Measurements from ENCODE around the gene PTPRE.

PTPRE gene

DNA sequence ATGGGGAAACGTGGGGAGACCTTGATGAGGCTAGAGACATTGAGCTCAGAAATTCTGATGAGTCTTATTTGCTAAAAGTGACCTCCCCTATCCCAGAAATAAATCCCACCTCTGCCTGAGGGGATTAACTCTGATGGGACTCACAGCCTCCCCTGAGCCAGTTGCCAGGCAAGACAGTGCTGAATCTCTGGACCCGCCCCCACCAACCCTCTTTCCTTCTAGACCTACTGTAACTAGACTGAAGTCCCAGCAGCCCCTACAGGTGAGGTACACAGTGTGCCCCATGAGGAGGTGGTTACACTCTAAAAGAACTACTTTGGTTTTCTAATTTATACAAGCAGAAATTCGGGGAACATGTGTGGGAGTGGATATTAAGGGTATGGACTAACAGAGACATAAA is 42.9 kb downstream of the PTPRE start:
- DNase-seq (ENCODE audit: low read depth in 2 of 2, low spot score in 1 of 2): no peak

DNA sequence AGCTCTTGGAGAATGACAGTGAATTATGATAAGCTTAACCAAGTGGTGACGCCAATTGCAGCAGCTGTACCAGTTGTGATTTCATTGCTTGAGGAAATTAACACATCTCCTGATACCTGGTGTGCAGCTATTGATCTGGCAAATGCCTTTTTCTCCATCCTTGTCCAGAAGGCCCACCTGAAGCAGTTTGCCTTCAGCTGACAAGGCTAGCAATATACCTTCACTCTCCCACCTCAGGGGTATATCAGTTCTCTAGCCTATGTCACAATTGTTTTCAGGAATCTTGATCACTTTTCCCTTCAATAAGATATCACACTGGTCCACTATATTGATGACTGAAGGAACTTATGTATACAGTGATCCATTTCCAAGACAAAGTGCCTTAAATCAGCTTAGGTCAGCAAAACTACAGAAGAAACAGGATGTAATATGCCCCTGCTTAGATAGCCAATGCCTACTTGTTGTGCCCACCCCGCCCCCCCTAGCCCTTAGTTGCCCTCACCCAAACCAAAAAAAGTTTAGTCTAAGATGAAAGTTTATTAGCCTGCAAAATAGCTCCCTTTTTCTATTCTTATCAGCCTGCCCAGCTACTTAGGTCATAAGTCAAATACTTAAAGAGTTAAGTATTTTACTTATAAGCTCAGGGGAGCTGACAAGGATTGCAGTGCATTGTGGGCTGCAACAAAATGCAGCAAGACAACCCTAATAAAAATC is 45.1 kb downstream of the PTPRE start:
- DNase-seq (ENCODE audit: low read depth in 2 of 2, low spot score in 1 of 2): no peak

DNA sequence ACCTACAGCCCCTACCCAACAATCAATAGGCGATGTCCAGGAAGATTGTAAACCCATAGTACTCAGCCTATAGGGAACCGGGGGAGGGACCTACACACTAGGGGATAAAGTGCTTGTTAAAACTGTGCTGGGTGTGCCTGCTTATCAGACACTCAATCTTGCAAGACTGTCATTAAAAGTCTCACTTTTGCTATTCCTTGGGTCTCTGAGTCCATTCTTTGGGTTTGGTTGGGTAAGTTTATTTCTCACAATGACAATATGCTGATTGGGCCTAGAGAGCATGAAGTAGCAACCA is 45.6 kb downstream of the PTPRE start:
- no peak for DNase-seq (ENCODE audit: low read depth in 2 of 2, low spot score in 1 of 2)

DNA sequence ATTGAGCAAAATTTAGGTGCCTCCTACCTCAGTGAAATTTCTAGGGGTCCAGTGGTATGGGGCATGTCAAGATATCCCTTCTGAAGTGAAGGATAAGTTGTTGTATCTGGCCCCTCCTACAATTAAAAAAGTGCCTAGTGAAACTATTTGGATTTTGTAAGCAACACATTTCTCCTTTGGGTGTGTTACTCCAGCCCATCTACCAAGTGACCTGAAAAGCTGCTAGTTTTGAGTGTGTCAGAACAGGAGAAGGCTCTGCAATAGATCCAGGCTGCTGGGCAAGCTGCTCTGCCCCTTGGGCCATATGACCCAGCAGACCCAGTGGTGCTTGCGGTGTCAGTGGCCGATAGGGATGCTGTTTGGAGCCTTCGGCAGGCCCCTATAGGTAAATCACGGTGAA is 46.0 kb downstream of the PTPRE start:
- DNase-seq (ENCODE audit: low read depth in 2 of 2, low spot score in 1 of 2): no peak

DNA sequence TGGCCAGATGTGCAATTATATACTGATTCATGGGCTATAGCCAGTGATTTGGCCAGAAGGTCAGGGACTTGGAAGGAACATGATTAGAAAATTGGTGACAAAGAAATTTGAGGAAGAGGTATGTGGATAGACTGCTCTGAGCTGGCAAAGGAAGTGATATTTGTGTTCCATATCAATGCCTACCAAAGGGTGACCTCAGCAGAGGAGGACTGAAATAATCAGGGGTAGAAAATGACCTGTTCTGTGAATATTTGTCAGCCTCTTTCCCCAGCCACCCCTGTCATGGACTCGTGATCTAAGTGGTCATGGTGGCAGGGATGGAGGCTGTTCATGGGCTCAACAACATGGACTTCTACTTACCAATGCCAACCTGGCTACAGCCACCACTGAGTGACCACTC is 47.0 kb downstream of the PTPRE start:
- DNase-seq (ENCODE audit: low read depth in 2 of 2, low spot score in 1 of 2): no peak

DNA sequence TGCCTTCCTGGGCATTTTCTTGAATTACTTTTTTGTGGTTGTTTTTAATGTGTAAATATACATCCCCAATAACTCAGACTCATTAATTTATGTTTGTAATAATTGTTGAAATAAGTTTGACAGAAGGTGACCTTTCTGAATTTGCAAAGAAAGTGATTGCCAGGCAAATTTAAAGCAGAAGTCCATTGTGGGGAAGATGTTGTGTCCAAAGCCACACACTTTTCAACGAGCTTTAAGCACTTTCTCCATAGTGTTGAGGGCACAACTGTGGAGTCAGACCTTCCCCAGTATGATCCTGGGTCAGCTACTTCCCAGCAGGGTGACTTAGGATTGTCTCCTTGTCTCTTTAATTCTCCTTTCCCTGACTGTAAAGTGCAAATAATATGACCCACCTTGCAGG is 52.5 kb downstream of the PTPRE start:
- no peak for DNase-seq (ENCODE audit: low read depth in 2 of 2, low spot score in 1 of 2)

DNA sequence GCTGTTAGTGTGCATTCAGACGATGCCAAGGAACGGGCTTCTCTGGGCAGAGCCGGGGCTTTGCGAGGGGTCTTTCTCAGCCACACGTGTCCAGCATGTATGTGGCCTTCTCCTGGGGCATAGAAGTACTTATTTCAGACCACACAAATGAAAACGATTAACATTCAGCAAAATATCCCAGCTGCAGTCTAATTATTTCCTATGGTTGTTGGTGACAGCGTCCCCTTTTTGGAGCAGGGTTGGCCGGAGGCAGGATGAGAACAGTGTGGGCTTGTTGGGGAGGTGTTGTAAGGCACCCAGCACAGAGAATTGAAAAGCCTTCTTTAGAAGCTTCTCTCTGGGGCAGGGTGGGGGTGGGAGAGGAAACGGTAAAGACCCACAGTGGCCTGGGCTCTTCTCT is 54.2 kb downstream of the PTPRE start:
- no peak for DNase-seq (ENCODE audit: low read depth in 2 of 2, low spot score in 1 of 2)

DNA sequence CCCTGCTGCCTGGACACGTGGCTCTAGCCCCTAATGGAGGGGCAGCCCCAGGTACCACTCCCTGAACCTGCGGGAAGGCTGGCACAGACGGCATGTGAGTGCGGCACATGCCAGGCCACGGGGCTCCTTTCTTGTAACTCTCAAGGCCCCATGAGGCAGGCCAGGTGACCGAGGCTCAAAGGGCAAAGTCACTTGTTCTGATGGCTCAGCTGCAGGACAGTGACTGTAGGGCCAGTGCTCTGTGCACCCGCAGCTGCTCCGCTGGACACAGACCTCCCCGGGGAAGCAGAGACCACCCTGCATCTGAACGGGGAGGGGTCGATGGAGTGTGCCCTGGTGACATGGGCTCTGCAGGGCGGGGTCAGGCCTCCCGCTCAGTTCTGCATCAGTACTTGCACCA is 55.3 kb downstream of the PTPRE start:
- no peak for DNase-seq (ENCODE audit: low read depth in 2 of 2, low spot score in 1 of 2)

DNA sequence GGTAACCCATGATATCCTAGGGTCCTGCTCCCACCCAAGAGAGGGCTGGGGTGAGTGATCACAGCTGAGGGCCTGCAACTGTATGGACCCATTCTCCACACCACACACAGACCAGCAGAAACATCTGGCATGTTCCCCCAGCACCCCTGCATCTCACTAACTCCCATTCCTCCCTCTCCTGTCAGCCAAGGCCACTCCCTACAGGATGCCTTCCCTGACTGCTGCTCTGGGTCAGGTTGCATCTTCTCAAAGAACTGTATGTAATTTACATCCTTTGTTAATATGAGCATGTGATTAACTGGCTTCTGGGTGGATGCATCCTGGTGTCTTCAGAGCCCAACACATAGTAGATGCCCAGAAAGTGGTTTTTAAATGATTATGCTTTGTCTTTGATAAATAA is 56.2 kb downstream of the PTPRE start:
- no peak for DNase-seq (ENCODE audit: low read depth in 2 of 2, low spot score in 1 of 2)

DNA sequence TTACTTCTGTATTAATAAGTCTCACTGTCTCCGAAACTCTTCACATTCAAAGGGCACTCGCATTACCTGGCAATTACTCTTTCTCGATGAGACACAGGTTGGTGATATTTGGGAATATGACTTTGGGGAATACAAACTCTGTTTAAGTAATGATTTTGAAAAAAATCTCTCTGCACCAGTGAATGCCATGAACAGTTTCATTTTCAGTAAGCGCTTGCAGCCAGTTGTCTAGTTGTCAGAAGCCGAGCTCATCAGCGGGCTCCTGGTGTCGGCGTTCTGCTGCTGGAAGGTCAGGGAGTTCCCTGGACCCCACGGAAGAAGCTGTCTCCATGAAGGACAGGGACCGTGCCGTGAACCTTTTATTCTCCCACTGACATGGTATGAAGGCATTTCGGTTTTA is 57.7 kb downstream of the PTPRE start:
- DNase-seq (ENCODE audit: low read depth in 2 of 2, low spot score in 1 of 2): no peak

DNA sequence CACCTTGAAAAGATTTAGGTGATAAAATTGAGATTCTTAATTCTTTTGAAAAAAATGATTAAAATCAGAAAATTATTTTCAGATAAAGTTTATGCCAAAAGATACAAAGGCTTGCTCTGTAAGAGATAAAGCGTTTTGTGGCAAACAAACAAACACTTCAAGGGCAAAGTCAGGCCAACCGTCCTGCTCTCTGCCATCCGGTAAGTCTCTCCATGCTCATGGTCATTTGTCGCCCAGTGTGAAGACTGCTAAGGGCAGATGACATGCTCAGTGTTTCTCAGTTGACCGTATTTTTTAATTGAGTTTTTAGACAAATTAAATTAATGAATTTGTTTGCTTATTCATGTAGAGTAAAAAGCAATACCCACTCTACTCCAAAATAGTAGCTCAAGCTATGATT is 60.0 kb downstream of the PTPRE start:
- DNase-seq (ENCODE audit: low read depth in 2 of 2, low spot score in 1 of 2): no peak

DNA sequence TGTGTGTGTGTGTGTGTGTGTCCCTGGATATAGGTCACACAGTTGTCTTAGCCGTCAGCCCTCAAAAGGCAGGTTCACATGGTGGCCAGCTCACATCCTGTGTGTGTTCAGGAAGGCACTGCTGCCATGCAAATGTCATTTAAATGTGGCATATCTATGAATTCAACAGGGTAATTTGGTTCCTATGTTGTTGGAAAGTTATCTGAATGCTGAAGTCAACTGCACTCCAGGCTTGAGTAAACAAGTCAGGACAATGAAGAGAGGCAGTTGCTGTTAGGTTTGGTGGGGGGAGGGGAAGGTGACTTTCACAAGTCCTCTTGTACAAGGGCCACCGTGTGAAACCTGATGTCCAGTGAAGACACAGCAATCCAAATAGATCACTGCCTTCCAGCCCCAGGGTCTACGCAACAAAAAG is 61.1 kb downstream of the PTPRE start:
- no peak for DNase-seq (ENCODE audit: low read depth in 2 of 2, low spot score in 1 of 2)

DNA sequence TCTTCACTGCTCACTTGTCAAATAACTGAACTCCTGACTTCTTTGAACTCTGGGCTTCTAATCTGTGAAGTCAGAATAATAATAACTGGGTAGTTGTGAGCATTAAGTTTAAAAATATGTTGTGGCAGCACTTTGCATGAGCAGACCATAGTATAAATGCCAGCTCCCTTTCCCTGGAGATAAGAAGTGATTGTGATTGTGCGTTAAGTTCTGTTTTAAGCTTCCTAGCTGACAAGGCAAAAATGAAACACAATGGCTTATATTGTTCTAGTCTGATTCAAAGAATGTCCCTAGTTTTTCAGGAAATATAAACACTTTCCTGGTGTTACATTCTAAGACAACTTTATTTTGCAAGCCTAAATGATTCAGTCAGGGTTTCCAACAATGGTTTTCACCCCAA is 61.8 kb downstream of the PTPRE start:
- DNase-seq (ENCODE audit: low read depth in 2 of 2, low spot score in 1 of 2): no peak

DNA sequence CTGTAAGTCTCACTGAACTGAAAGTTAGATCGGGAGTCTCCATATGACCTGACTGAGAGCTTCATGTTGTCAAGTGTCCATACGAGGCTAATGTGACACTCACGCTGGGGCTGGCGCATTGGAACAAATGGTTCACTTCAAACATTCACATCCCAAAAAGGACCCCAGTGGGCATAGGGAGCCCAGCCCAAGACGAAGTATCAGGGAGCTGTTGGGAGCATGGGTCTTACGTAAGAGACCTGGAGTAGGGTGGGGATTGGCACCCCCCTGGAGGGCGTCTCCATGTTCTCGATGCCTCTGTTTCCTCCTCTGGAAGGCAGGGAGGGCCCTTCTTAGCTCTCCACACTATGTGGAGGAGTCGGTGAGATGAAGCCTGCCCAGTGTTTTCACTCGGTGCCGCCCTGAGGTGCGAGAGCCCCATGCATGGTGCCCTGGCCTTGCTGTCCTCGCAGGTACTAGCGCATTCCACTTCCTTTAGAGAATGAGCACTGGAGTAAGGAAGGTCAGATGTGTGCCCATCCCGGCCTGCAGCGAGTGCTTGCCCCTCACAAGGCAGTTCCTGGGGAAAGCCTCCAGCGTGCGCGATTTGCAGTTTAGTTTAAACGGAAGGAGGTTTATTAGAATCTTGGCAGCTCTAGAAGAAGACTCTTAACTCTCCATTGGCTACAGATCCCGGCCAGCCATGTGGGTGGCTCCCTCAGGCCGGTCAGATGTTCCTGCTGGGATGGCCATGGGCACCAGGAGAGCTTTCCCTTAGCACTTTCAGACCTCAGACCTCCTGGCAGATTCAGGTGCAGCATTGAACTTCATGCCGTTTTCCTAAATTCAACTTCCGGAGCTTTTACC is 64.4 kb downstream of the PTPRE start:
- no peak for DNase-seq (ENCODE audit: low read depth in 2 of 2, low spot score in 1 of 2)

DNA sequence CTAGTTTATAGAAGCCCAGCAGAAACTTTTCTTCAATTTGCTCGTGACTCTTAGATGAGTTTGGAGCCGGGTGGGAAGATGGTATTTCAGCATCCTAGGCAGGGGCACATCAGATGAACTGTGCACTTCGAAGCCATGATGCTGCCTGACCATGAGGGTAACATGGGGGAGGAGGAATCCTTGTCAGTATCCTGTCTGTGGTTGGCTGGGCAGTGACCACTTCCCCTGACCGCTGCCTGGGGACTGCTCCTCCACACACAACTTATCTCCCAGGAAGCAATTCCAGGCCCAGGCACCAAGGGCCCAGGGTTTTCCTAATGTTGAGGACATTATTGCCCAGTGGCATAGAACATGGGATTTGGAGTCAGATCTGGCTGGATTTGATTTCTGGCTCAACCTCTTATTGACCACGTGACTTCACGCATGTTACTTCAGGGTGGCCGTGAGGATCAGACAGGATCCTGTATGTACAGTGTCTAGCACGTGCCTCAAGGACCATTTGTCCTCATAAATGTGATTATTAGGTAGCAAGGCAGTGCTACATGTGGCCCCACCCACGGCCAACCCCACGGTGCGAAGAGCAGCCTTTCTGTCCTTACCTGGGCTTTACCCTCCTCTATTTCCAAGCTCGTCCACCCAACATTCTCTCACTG is 65.2 kb downstream of the PTPRE start:
- no peak for DNase-seq (ENCODE audit: low read depth in 2 of 2, low spot score in 1 of 2)

DNA sequence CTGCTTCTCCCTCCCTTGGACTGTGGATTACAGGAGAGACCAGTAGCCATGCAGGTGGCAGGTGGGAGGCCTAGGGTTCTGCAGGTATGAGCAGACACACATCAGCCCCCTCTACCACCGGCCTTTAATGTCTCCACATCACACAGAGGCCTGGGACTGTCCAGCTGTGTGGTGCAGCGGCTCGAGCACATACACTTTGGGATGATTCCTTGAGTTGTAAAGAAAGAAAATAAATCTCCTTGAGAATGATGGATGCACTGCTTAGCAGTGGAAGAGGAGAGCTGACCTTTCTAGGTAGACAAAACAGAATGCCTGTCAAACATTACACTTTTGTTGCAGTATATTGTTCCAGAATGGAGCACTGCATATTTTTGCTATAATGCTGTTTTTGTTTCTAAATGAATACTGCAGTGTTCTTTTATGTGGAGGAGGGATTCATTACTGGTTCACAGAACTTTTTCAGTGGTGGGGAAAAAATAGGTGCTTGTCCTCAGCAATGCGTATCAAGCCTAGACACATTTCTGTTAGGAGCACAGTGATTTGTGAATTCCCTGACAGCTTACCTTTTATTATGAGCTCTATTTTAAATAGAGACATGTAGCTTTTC is 66.0 kb downstream of the PTPRE start:
- no peak for DNase-seq (ENCODE audit: low read depth in 2 of 2, low spot score in 1 of 2)

DNA sequence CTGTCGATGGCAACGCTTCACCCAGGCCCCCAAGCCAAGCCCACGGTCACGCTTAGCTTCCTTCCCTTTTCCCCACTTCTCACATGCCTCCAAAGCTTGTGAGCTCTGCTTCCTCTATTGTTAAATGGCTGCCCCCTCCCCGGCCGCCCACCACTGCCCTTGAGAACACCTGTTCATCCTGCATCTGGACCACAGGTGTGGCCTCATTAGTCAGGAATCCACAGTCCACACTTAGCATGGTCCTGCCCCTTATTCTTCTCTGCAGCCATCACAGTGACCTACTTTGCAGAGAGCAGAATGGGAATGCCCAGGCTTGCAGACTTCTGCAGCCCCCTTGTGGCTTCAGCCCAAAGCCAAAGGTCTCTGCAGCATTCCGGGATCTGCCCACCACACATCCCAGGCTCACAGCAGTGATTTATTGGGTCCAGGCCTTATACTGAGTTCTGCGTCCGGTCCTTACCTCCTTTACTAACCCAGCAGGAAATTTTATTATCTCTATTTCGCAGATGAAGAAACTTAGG is 66.9 kb downstream of the PTPRE start:
- no peak for DNase-seq (ENCODE audit: low read depth in 2 of 2, low spot score in 1 of 2)

DNA sequence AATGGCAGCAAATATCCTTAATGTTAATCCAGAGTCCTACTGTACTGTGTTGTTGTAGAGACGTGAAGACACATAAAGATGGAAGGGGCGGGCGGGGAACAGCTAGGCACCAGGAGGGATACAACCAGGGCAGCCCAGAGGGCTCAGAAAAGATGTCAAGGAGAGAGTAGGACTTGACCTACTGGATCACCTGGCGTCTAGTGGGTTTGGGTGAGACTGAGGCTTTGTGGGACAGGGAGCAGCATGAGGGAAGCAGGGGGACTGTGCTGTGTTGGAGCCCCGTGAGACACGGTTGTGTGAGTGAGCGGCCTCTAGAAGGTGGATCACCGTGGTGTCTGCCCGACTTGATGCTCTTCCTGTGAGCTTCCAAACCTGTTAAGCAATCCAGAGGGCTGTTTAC is 68.0 kb downstream of the PTPRE start:
- DNase-seq (ENCODE audit: low read depth in 2 of 2, low spot score in 1 of 2): no peak

DNA sequence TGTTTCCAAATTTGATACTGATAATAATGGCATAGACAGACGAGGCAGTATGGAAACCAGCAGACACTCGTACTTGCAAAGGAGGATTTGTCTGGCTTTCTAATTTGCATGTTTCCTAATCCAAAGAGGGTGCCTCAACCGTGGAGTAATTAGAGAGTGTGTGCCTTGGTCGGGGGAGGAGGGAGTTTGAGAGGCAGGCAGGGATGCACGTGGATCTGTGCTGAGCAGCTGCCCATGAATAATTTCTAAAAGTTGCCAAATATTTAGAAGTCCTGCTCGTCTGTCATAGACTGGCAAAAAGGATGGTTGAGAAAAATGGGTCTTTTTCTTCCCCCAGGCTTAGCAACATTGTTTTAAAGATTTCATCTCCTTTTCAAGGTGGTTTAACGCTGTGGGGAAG is 69.4 kb downstream of the PTPRE start:
- DNase-seq (ENCODE audit: low read depth in 2 of 2, low spot score in 1 of 2): no peak

DNA sequence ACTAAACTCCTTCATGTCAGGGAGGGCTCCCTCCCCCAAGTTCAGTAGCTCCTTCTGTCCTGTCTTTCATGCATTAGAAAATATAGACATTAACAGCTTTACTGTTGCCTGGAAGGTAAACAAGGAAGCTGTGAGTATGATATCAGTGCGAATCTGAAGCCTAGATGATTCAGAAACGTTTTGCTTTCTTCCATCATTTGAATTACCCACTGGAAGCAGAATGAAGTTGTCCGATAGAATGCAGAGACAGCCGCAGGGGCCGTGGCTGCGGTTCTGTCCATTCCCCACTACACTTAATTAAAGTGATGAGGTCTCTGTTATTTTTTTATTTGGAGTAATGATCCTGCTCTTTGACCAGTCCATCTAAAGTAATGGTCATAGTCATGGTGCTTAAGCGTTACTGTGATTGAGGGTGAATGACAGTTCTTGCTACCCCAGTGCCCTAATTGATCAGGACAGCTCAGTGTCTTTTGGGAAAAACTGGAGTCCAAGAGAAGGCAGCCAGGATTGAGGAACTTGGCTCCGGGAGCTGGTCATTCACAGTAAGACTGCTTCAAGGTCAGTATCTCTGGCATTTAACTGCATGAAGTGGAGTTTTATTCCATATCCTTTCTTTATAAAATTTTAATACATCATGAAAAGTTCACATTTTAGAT is 69.9 kb downstream of the PTPRE start:
- no peak for DNase-seq (ENCODE audit: low read depth in 2 of 2, low spot score in 1 of 2)

DNA sequence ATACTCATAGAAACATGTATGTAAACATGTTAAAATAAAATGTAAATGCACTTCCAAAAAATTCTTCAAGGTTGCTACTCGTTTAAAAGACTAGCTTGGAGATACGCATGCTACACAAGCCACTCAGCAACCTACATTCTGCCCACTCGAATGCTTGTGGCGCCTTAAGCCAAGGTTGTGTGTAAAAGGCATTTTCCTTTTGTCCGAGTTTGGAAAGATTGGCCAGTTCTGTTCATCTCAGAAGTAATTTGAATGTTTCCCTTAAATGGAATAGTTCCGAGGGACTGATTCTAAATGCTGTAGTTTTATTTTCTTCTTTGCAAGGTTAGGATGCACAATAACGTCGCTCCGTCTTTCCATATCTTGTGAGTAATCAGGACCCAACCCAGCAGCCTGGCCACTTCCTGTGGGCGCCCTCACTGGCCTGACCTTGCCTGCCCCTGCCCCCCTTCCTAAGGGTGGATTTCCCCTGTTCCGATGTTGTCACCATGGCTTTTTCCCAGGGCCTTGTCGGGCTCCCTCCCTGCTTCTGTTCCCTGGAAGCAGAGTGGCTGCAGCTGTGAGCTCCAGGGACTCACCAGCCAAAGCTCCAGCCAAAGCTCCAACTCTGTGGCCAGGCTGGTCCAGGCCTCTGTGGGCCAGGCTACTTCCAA is 70.6 kb downstream of the PTPRE start:
- DNase-seq (ENCODE audit: low read depth in 2 of 2, low spot score in 1 of 2): no peak

Data from stimulated activated CD8-positive, alpha-beta memory T cell treated with anti-CD3 and anti-CD28 coated beads, Interleukin-4, amount 100 ng/mL, for 1 hour (primary cell).